Heart left ventricle (tissue), 16 donors: ENCODE results near the gene TPX2. TPM values are rescaled to one million over a fixed set of nuclear protein-coding genes. Genes with fewer than 3 reads are reported as not detected.

Experiments
- ATAC-seq, 4 donors: fragments of 200-7000 bp; cut with Tn5 transposase; one replicate each; pipeline ENCODE4 v1.9.1; 2020 to 2022; ENCODE audit warnings: moderate library complexity in 4 of 4, mild to moderate bottlenecking in 3 of 4, moderate number of reproducible peaks in 1 of 4
- DNase-seq, 5 donors: peaks; one replicate each; pipeline ENCODE4 v3.0.0-alpha.2; 2020
- H3K27ac ChIP-seq, 12 donors: fragments of 200-600 bp; sonication (generic) in 4 of 12; one replicate each; pipeline versions ENCODE4 v1.5.0 to v1.8.0; 2016 to 2022; ENCODE audit warnings: mild to moderate bottlenecking in 2 of 12
- H3K27me3 ChIP-seq, 9 donors: fragments of 200-600 bp; sonication (generic) in 2 of 9; one replicate each; pipeline versions ENCODE4 v1.5.1 to v1.8.0; 2016 to 2022; ENCODE audit warnings: mild to moderate bottlenecking in 3 of 9
- H3K36me3 ChIP-seq, 9 donors: fragments of 200-600 bp; sonication (generic) in 2 of 9; one replicate each; pipeline versions ENCODE4 v1.5.0 to v1.8.0; 2018 to 2022; ENCODE audit warnings: mild to moderate bottlenecking in 2 of 9
- H3K4me1 ChIP-seq, 12 donors: fragments of 200-600 bp; sonication (generic) in 4 of 12; one replicate each; pipeline versions ENCODE4 v1.5.0 to v1.8.0; 2016 to 2022; ENCODE audit warnings: mild to moderate bottlenecking in 3 of 12
- H3K4me3 ChIP-seq, 12 donors: fragments of 200-600 bp; sonication (generic) in 4 of 12; one replicate each; pipeline versions ENCODE4 v1.5.0 to v1.8.0; 2017 to 2022; ENCODE audit warnings: mild to moderate bottlenecking in 9 of 12, moderate library complexity in 4 of 12
- H3K9me3 ChIP-seq, 12 donors: fragments of 200-600 bp; sonication (generic) in 4 of 12; one replicate each; pipeline versions ENCODE4 v1.5.0 to v1.8.0; 2016 to 2022; ENCODE audit warnings: mild to moderate bottlenecking in 1 of 12
- POLR2A ChIP-seq, 2 donors: fragments of 450-650 bp; IDR thresholded peaks; one replicate each; pipeline ENCODE4 v1.6.1; 2017; ENCODE audit warnings: antibody characterized with exemption in 2 of 2, mild to moderate bottlenecking in 2 of 2, moderate library complexity in 2 of 2
- WGBS, 4 donors: extraction: QIAGEN DNeasy Blood & Tissue Kit in 2 of 4; methylation state at CpG; one replicate each; pipeline versions ENCODE4 v1.1.5 to v1.1.7; 2013 to 2018; 5-methylcytosine and 5-hydroxymethylcytosine counted together
- intact Hi-C, 10 donors: fragments of 100-400 bp; cut with DNase I; formaldehyde crosslinking; loops; one replicate each; pipeline versions ENCODE4 v1.11.1 to v1.14.2; 2022
- polyA plus RNA-seq, 2 donors: library from polyadenylated mRNA; stranded (reverse); fragments of 200-250 nt; gene quantifications; one replicate each; pipeline ENCODE4 v1.2.3, GENCODE V29; 2013
- total RNA-seq, 9 donors: library from RNA; depleted of rRNA in 2 of 9; stranded (reverse); fragments of >200 nt in 2 of 9; fragmentation: NEBNext Ultra II Directional in 3 of 9; extraction: Animal tissue kit (Norgen Biotek cat#: 25700) in 3 of 9; gene quantifications; one replicate each; pipeline versions ENCODE4 v1.1.0 to v1.2.4, GENCODE V29; 2016 to 2023
- TF ChIP-seq, protein P1 (sequence below), 12 donors: fragments of 200-600 bp; sonication (generic) in 4 of 12; IDR thresholded peaks; one replicate each; pipeline versions ENCODE4 v1.5.0 to v1.8.0; 2018 to 2022; ENCODE audit warnings: antibody characterized with exemption in 12 of 12, mild to moderate bottlenecking in 5 of 12
- donor health status: ischemic (EF 13 %, LVEDD 7.1; RV severe dilation, severe dysfunction).
- donor health status: healthy with polysubstance abuse.
- donor health status: DM: no; HTN: yes; CAD: no.
- donor health status: DM: no; HTN: no; CAD: no.
- donor health status: ischemic (EF 25% LVEDD 6.9; RV normal size, moderate dysfunction).
- donor health status: ischemic (EF 25% LVEDD 5.7; RV mildly dilated, moderate dysfunction).
- donor health status: healthy.
- donor health status: DM: yes; HTN: yes; CAD: no.
- donor health status: ischemic (EF 35%, LVEDD 5.7; RV mildly dilated, moderate dysfunction).
- donor health status: nonischemic (EF 11% LVEDD 7.7; RV severe dilation, severe dysfunction).
- donor health status: DM: yes; HTN: yes; CAD: no.
- donor health status: PGD.
- donor health status: ischemic (EF 29% LVEDD 5.4; RV normal size, mild dysfunction).
- donor health status: nonischemic (EF 23%, LVEDD 6.1; RV moderate dilation, normal function).

Gene TPX2
- total and polyA plus RNA-seq, 11 donors = 0.04 to 15.2 (median 0.77) TPM

DNA sequence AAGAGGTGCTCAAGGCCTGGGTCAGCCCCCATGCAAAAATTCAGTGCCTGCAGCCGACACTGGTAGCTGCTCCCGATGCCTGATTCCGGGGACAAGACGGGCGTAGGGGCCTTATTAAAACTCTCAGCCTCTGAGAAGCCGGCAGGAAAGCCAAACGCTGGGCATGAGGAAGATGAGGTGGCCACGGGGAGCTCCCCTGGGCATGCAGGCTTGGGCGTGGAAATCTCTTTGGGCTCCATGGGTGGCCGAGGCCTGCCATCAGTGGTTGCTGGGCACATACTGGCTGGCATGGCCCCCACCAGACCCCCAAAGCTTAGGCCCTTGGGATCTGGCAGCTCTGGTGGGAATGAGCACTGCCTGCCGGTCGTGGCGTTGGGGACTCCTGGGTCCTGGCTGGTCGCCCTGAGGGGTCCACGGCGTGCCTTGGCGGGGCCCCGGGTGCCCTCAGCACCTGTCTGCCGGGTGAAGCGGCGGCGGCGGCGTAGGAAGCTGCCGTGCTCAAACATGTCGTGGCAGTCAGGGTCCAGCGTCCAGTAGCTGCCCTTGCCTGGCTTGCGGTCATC lies 105.7 kb downstream of the TPX2 start:
- Histone ChIP-seq H3K27ac (peak overlapping the region in 11 of 12 donors; percentile 36 to 89 (median 74)), H3K36me3 (no peaks in the 10 kb centered on the region), H3K9me3 (no peaks in the 10 kb centered on the region), H3K4me3 (peak overlapping the region; percentile 24 to 72 (median 50)), H3K4me1 (peaks cover 0 to 56% (median 25%) of the 10 kb centered on the region in 12 donors), H3K27me3 (peaks cover 0 to 14% (median 8%) of the 10 kb centered on the region in 9 donors)
- intact Hi-C loops = no loop called here
- ATAC-seq = no peak
- WGBS, 4 donors = 73 to 93% (median 83%) methylated on average over 15 to 28 of the region's 28 CpGs
- TF ChIP-seq, protein P1, sequence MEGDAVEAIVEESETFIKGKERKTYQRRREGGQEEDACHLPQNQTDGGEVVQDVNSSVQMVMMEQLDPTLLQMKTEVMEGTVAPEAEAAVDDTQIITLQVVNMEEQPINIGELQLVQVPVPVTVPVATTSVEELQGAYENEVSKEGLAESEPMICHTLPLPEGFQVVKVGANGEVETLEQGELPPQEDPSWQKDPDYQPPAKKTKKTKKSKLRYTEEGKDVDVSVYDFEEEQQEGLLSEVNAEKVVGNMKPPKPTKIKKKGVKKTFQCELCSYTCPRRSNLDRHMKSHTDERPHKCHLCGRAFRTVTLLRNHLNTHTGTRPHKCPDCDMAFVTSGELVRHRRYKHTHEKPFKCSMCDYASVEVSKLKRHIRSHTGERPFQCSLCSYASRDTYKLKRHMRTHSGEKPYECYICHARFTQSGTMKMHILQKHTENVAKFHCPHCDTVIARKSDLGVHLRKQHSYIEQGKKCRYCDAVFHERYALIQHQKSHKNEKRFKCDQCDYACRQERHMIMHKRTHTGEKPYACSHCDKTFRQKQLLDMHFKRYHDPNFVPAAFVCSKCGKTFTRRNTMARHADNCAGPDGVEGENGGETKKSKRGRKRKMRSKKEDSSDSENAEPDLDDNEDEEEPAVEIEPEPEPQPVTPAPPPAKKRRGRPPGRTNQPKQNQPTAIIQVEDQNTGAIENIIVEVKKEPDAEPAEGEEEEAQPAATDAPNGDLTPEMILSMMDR (IDR thresholded peaks at IDR 0.05) = no peak
- TF ChIP-seq POLR2A (IDR thresholded peaks at IDR 0.05) = no peak
- DNase-seq = no peak

DNA sequence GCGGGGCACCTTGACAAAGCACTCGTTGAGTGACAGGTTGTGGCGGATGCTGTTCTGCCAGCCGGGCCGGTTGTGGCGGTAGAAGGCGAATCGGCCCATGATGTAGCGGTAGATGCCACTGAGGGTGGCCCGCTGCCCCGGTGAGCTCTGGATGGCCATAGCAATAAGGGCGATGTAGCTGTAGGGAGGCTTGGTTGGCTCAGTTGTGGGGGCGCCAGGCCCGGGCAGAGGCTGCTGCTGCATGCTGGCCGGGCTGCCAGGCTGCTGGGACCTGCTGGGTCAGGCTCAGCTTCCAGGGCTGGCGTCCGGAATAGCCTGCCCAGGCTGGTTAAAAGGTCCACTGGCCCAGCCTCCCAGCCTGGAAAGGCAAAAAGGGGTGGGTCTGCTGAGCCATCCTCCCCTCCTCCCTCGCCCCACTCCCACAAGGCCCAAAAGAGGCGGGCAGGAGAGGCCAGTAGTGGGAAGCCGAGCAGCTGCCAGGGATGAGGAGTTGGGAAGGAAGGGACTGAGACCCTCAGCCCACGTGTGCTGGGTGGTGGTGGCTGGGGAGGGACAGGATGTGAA lies 106.3 kb downstream of the TPX2 start, which contains the start of gene FOXS1:
Gene FOXS1, minus strand, starts transcription at position 305 of the 564 bp plus-strand sequence. Its CDS starts 62 bp downstream, at position 243.
- TF ChIP-seq, protein P1 (IDR thresholded peaks at IDR 0.05) = no peak
- TF ChIP-seq POLR2A (IDR thresholded peaks at IDR 0.05) = peak in 1 of 2 donors; percentile 71
- peak; percentile 24 to 78 (median 70) for ATAC-seq
- WGBS, 4 donors = 63 to 75% (median 66%) methylated on average over 13 to 21 of the region's 21 CpGs
- peak within 1 kb of the TSS in 11 of 12 donors; percentile 36 to 89 (median 74) for H3K27ac ChIP-seq
- no peaks in the 10 kb centered on the region for H3K9me3 ChIP-seq
- DNase-seq = peak; percentile 79 to 85 (median 84)
- H3K4me3 ChIP-seq = peak within 1 kb of the TSS; percentile 24 to 72 (median 50)
- intact Hi-C loops = no loop called here
- peaks cover 0 to 51% (median 23%) of the 10 kb centered on the region in 12 donors for H3K4me1 ChIP-seq
- H3K27me3 ChIP-seq = peaks cover 0 to 20% (median 12%) of the 10 kb centered on the region in 9 donors
- no peaks in the 10 kb centered on the region for H3K36me3 ChIP-seq

DNA sequence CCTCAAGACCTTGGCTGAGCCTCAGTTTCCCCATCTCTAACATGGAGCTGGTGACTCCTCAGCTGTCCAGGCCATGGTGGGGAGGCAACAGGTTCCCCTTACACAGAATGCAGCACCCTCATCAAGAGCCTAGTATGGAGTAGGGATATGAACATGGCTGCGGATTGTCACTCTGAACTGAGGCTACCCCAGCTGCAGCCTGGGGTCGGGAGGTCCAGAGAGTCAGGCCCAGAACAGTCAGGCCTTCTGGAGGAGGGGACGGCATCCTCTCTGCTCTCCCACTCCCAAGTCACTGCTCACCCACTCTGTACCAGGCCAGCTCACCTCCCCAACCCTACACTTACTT lies 107.7 kb downstream of the TPX2 start:
- WGBS, 4 donors = 54 to 75% (median 66%) methylated on average over 3 of the region's 3 CpGs
- Histone ChIP-seq H3K36me3 (no peaks in the 10 kb centered on the region), H3K4me1 (peaks cover 0 to 37% (median 18%) of the 10 kb centered on the region in 12 donors), H3K9me3 (no peaks in the 10 kb centered on the region), H3K27me3 (peaks cover 0 to 33% (median 17%) of the 10 kb centered on the region in 9 donors), H3K4me3 (no peak overlapping the region), H3K27ac (peak overlapping the region in 2 of 12 donors; percentile 34 to 89)
- no peak for ATAC-seq
- TF ChIP-seq, protein P1 (IDR thresholded peaks at IDR 0.05) = no peak
- TF ChIP-seq POLR2A (IDR thresholded peaks at IDR 0.05) = no peak
- intact Hi-C loops = loop anchor here in 4 of 10 donors (1.0 to 2.0 kb wide), 2 partner anchors 24 kb away; no protein-coding TSS in a partner anchor
- DNase-seq = no peak
